NB4 (cell line): ENCODE data around the gene SF3A1.

ENCODE experiments used
- DNase-seq: peaks from one replicate; pipeline ENCODE4 v3.0.0; 2010; ENCODE audit warnings: low read depth
- H3K4me3 ChIP-seq: one replicate; pipeline ENCODE4 v1.5.1; 2011; ENCODE audit warnings: mild to moderate bottlenecking, low read depth, low read length, moderate library complexity
- MYC ChIP-seq: IDR thresholded peaks from 2 replicates; pipeline ENCODE4 v1.6.1; 2011; ENCODE audit warnings: low read depth, low read length
- POLR2A ChIP-seq: IDR thresholded peaks from 2 replicates; pipeline ENCODE4 v1.6.1; 2011; ENCODE audit warnings: mild to moderate bottlenecking; ENCODE audit not compliant: insufficient read length; ENCODE audit errors: extremely low read depth
- TF ChIP-seq, protein P1 (sequence below): IDR thresholded peaks from one replicate; pipeline ENCODE4 v1.5.1; 2012; ENCODE audit warnings: low read depth, low read length
- TF ChIP-seq, protein P2 (sequence below): IDR thresholded peaks from 2 replicates; pipeline ENCODE4 v1.6.1; 2011; ENCODE audit warnings: low read depth, low read length

The SF3A1 gene

DNA sequence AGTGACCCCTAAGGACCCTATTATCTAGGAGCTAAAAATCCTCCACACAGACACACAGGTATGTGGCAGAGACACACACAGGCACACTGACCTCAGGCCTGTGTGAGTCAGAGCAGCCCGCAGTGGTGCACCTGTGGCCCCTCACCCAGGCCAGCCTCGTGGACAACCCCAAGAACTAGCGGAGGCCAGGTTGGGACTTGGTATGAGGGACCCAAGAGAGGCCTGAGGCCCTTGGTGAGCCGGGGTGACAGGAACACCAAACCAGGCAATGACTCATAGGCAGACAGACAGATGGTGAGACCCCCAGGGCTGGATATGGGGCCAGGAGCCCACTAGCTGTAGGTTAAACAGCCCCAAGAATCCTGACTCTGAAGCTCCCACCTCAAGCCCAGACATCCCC lies 73.4 kb downstream of the SF3A1 start:
- DNase-seq = peak; percentile 35
- TF ChIP-seq, protein P1, sequence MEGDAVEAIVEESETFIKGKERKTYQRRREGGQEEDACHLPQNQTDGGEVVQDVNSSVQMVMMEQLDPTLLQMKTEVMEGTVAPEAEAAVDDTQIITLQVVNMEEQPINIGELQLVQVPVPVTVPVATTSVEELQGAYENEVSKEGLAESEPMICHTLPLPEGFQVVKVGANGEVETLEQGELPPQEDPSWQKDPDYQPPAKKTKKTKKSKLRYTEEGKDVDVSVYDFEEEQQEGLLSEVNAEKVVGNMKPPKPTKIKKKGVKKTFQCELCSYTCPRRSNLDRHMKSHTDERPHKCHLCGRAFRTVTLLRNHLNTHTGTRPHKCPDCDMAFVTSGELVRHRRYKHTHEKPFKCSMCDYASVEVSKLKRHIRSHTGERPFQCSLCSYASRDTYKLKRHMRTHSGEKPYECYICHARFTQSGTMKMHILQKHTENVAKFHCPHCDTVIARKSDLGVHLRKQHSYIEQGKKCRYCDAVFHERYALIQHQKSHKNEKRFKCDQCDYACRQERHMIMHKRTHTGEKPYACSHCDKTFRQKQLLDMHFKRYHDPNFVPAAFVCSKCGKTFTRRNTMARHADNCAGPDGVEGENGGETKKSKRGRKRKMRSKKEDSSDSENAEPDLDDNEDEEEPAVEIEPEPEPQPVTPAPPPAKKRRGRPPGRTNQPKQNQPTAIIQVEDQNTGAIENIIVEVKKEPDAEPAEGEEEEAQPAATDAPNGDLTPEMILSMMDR = no peak
- TF ChIP-seq, protein P2, sequence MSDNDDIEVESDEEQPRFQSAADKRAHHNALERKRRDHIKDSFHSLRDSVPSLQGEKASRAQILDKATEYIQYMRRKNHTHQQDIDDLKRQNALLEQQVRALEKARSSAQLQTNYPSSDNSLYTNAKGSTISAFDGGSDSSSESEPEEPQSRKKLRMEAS = no peak
- no peak for TF ChIP-seq POLR2A
- H3K4me3 ChIP-seq = no peak overlapping the region

DNA sequence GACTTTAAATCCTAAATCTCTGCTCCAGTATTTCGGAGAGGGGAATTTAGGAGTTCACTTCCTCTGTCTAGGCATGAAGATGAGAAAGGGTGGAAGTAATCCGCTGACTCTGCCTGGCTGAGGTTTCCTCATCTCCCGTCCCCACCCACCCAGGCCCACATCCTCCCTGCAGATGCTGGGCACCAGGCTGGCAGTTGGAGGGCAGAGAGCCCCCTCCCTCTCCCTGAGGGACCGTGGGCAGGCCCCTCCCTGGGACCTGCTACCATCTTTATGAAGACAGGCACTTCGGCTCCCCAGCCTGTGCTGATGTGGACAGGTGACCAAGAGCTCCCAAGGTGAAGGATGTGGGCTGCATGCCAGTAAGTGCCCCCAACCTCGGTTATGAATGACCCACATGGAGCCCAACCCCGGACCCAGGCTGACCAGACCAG lies 74.1 kb downstream of the SF3A1 start:
- TF ChIP-seq MYC (no peak), POLR2A (no peak)
- TF ChIP-seq, protein P2 = no peak
- TF ChIP-seq, protein P1 = no peak
- H3K4me3 ChIP-seq = no peak overlapping the region
- DNase-seq = peak; percentile 68
